ENCODE results near the gene PHACTR3.

PHACTR3 gene

GRCh38 chr20:59661153-59661552, 56.8 kb downstream of the PHACTR3 start:
- Histone ChIP-seq H3K9me2 (replicated peaks; ENCODE audit: control insufficient read depth, low read length) (no peaks in the 10 kb centered on the region), H3K27me3 (ENCODE audit: control insufficient read depth, low read length) (no peaks in the 10 kb centered on the region), H3K36me3 (ENCODE audit: control insufficient read depth, low read length) (no peaks in the 10 kb centered on the region), H3K4me3 (ENCODE audit: low read length) (no peak overlapping the region), H3K4me1 (ENCODE audit: control insufficient read depth, low read length) (no peaks in the 10 kb centered on the region), H3K4me2 (ENCODE audit: low read length) (no peak overlapping the region), H3F3A (ENCODE audit: control insufficient read depth, insufficient read depth) (no peaks in the 10 kb centered on the region), H3K27ac (ENCODE audit: low read depth, low read length) (no peak overlapping the region), H4K20me1 (ENCODE audit: control insufficient read depth, insufficient read depth, low read depth, low read length) (no peaks in the 10 kb centered on the region), H3K79me2 (ENCODE audit: control insufficient read depth, low read length) (no peaks in the 10 kb centered on the region), H3K9me3 (ENCODE audit: control insufficient read depth, insufficient read depth, low read length) (peaks cover 8% of the 10 kb centered on the region; the same call in 1 of the 2 replicates)
- TF ChIP-seq EZH2phosphoT487 (IDR thresholded peaks at IDR 0.05; ENCODE audit: borderline replicate concordance, low read length), result no peak
- TF ChIP-seq CTCF (IDR thresholded peaks at IDR 0.05; ENCODE audit: low read depth, low read length, poor library complexity, severe bottlenecking), result no peak

- TF ChIP-seq EZH2phosphoT487 (IDR thresholded peaks at IDR 0.05; ENCODE audit: borderline replicate concordance, low read length) (no peak), CTCF (IDR thresholded peaks at IDR 0.05; ENCODE audit: low read depth, low read length, poor library complexity, severe bottlenecking) (no peak)
- no peaks in the 10 kb centered on the region for H3F3A ChIP-seq (ENCODE audit: control insufficient read depth, insufficient read depth)
Observed at GRCh38 chr20:59661621-59662020, 57.3 kb downstream of the PHACTR3 start.

GRCh38 chr20:59662161-59662560, 57.8 kb downstream of the PHACTR3 start:
- Histone ChIP-seq H3K79me2 (ENCODE audit: control insufficient read depth, low read length) (no peaks in the 10 kb centered on the region), H4K20me1 (ENCODE audit: control insufficient read depth, insufficient read depth, low read depth, low read length) (no peaks in the 10 kb centered on the region)

More at GRCh38 chr20:59661621-59662020, 57.3 kb downstream of the PHACTR3 start:
- no peak overlapping the region for H3K27ac ChIP-seq (ENCODE audit: low read depth, low read length)
- no peak overlapping the region for H3K4me2 ChIP-seq (ENCODE audit: low read length)
- H3K9me3 ChIP-seq (ENCODE audit: control insufficient read depth, insufficient read depth, low read length), result peaks cover 8% of the 10 kb centered on the region; the same call in 1 of the 2 replicates
- no peaks in the 10 kb centered on the region for H3K36me3 ChIP-seq (ENCODE audit: control insufficient read depth, low read length)
- no peak overlapping the region for H3K4me3 ChIP-seq (ENCODE audit: low read length)
- no peaks in the 10 kb centered on the region for H3K27me3 ChIP-seq (ENCODE audit: control insufficient read depth, low read length)
- no peaks in the 10 kb centered on the region for H3K79me2 ChIP-seq (ENCODE audit: control insufficient read depth, low read length)
- no peaks in the 10 kb centered on the region for H4K20me1 ChIP-seq (ENCODE audit: control insufficient read depth, insufficient read depth, low read depth, low read length)
- H3K9me2 ChIP-seq (replicated peaks; ENCODE audit: control insufficient read depth, low read length), result no peaks in the 10 kb centered on the region
- H3K4me1 ChIP-seq (ENCODE audit: control insufficient read depth, low read length), result no peaks in the 10 kb centered on the region

More at GRCh38 chr20:59662161-59662560, 57.8 kb downstream of the PHACTR3 start:
- no peak overlapping the region for H3K4me3 ChIP-seq (ENCODE audit: low read length)
- no peaks in the 10 kb centered on the region for H3K27me3 ChIP-seq (ENCODE audit: control insufficient read depth, low read length)
- H3K4me2 ChIP-seq (ENCODE audit: low read length), result no peak overlapping the region
- H3K27ac ChIP-seq (ENCODE audit: low read depth, low read length), result no peak overlapping the region
- H3F3A ChIP-seq (ENCODE audit: control insufficient read depth, insufficient read depth), result no peaks in the 10 kb centered on the region
- H3K9me2 ChIP-seq (replicated peaks; ENCODE audit: control insufficient read depth, low read length), result no peaks in the 10 kb centered on the region
- TF ChIP-seq CTCF (IDR thresholded peaks at IDR 0.05; ENCODE audit: low read depth, low read length, poor library complexity, severe bottlenecking) (no peak), EZH2phosphoT487 (IDR thresholded peaks at IDR 0.05; ENCODE audit: borderline replicate concordance, low read length) (no peak)
- peaks cover 6% of the 10 kb centered on the region; the same call in 1 of the 2 replicates for H3K9me3 ChIP-seq (ENCODE audit: control insufficient read depth, insufficient read depth, low read length)
- no peaks in the 10 kb centered on the region for H3K4me1 ChIP-seq (ENCODE audit: control insufficient read depth, low read length)
- H3K36me3 ChIP-seq (ENCODE audit: control insufficient read depth, low read length), result no peaks in the 10 kb centered on the region
